GM19239 (cell line): ENCODE data around the gene KRTAP12-3.
"Not testable (repeated sequence)": the region's sequence is repeated elsewhere in the genome, so short reads cannot be mapped to it uniquely, and the experiment has no call there.

Source experiments
- DNase-seq: peaks from one replicate; pipeline ENCODE4 v3.0.0; 2011; ENCODE audit warnings: low spot score; ENCODE audit not compliant: insufficient read length
- FAIRE-seq: peaks from 2 replicates; lab custom pipeline; 2011; peaks lifted over from hg19 to GRCh38; lab: Jason Lieb, UNC

The KRTAP12-3 gene

GRCh38 chr21:44626673-44627143 is 31.0 kb upstream of the KRTAP12-3 start, which contains the start of gene KRTAP10-9:
TSS of gene KRTAP10-9 (plus strand) at chr21:44627093. CDS start at chr21:44627172, 79 bp downstream.
- DNase-seq (no peak), FAIRE-seq (no peak)

DNA sequence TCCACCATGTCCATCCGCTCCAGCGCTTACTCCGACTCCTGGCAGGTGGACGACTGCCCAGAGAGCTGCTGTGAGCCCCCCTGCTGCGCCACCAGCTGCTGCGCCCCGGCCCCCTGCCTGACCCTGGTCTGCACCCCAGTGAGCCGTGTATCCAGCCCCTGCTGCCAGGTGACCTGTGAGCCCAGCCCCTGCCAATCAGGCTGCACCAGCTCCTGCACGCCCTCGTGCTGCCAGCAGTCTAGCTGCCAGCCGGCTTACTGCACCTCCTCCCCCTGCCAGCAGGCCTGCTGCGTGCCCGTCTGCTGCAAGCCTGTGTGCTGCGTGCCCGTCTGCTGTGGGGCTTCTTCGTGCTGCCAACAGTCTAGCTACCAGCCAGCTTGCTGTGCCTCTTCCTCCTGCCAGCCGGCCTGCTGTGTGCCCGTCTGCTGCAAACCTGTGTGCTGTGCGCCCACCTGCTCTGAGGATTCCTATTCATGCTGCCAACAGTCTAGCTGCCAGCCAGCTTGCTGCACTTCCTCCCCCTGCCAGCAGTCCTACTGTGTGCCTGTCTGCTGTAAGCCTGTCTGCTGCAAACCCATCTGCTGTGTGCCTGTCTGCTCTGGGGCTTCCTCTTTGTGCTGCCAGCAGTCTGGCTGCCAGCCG is 30.4 kb upstream of the KRTAP12-3 start:
- not testable (repeated sequence) for DNase-seq, FAIRE-seq

- DNase-seq, FAIRE-seq: not testable (repeated sequence)
Observed at GRCh38 chr21:44627831-44628233, 29.9 kb upstream of the KRTAP12-3 start.

- no peak for FAIRE-seq
- DNase-seq: no peak
Observed at GRCh38 chr21:44628707-44629391, 28.9 kb upstream of the KRTAP12-3 start.

GRCh38 chr21:44630440-44630839 is 27.3 kb upstream of the KRTAP12-3 start:
- no peak for DNase-seq
- FAIRE-seq: no peak

DNA sequence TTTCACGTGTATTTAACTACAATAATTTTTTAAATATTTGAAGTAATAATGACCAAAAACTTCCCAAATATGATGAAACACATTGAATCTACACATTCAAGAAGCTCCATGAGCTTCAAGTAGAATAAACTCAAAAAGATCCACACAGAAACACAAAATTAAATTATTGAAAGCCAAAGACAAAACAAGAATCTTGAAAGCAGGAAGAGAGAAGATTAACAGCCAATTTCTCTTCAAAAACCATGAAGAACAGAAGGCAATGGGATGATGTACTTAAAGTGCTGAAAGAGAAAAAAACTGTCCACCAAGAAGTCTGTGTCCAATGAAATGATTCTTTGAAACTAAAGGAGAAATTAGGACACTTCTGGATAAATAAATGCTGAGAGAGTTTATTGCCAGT is 25.7 kb upstream of the KRTAP12-3 start:
- DNase-seq (no peak), FAIRE-seq (no peak)

GRCh38 chr21:44636209-44637017 is 21.3 kb upstream of the KRTAP12-3 start:
- FAIRE-seq (no peak), DNase-seq (no peak)

- no peak for FAIRE-seq
- DNase-seq: no peak
Observed at GRCh38 chr21:44637018-44637850, 20.5 kb upstream of the KRTAP12-3 start, which contains the start of gene KRTAP10-10. TSS of gene KRTAP10-10 (plus strand) at chr21:44637356. CDS start at chr21:44637418, 62 bp downstream.

DNA sequence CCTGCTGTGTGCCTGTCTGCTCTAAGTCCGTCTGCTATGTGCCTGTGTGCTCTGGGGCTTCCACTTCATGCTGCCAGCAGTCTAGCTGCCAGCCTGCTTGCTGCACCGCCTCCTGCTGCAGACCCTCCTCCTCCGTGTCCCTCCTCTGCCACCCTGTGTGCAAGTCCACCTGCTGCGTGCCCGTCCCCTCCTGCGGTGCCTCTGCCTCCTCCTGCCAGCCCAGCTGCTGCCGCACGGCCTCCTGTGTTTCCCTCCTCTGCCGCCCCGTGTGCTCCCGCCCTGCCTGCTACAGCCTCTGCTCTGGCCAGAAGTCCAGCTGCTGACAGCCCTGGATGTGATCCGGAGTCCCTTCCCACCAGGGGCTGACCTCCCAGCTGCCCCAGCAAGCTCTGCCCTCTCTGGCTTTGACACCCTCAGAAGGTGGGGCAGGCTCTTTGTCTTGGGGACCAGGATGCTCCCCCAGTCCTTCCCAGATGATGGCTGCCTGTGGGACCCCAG is 19.8 kb upstream of the KRTAP12-3 start:
- not testable (repeated sequence) for FAIRE-seq

DNA sequence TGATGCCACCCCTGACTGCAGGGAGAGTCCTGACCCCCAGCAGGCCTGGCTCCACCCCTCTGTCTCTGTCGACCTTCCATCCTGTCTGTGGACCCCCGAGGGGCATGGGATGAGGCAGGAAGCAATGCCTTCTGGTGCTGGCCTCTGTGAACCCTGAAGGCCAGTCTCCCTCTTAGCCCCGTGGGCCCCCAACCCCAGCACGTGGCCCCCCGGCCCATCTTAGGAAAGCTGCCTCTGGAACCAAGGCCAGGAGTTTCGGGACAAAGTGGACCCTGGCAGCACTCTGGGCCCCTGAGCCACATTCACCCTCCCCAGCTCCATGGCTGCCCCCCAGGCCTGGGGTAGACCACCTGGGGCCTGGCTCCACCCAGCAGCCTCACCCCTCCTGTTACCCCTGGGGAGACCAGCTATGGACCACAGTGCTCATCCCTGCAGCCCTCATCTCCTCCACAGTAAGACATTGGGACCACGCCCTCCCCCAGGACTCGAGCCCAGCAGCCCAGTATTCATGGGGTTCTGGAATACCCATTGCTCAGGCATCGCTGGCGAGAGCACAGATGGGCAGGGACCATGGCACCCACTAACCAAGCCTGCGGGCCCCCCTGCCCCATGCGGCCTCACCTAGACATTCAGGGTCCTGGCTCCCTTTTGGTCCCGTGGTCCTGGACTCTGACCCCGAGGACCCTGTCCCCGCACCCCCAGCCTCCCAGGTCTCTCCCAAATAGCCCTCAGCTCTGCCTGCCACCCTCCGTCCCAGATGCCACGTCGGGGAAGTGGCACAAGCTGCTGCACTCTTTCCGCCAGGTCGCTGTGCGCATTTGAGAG is 19.0 kb upstream of the KRTAP12-3 start:
- FAIRE-seq, DNase-seq: not testable (repeated sequence)

More for the DNA sequence above, 19.8 kb upstream of the KRTAP12-3 start:
- DNase-seq: not testable (repeated sequence)

GRCh38 chr21:44639331-44639655 is 18.4 kb upstream of the KRTAP12-3 start:
- FAIRE-seq (no peak), DNase-seq (no peak)

GRCh38 chr21:44640761-44641160 is 17.0 kb upstream of the KRTAP12-3 start:
- DNase-seq (no peak), FAIRE-seq (no peak)

DNA sequence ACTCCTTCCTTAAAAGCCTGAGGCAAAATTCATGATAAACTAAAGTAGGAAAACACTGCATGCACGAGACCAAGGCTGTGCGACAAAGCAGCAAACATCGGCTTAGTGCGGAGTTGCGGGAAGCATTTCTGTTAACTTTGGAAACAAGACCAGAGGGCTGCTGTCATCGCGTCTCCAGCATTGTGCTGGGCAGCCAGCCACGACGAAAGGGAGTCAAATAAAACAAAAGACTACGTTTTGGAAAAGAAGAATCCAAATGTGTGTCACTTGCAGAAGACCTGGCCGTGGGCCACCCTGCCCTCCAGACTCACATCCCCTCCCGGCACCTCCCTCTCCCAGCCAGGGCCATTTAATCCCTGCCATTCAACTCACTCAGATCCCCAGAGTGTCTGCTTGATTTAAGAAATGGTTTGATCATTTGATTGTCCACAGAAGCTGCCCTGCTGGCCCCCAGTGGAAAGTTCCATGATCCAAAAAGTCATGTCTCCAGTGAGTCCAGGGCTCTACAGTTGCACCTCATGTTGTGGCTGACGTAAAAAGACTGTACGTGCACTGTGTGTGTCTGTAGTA is 13.9 kb upstream of the KRTAP12-3 start:
- FAIRE-seq (no peak), DNase-seq (no peak)

DNA sequence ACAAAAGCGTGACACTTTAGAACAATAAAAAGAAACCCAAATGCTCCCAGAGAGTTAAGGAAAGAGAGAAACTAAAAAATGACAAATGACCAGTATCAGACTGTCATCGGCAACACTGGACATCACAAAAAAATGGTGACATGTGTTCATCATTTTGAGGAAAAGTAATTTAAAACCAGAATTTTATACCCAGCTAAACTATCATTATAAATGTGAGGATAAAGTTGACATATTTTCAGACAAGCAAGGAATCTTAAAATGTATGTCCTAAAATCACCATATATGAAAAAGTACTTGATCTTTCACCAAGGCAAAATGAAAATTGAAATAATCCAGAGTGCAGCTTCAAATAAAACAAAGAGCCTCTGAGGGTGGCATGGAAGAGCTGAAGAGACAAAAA is 12.9 kb upstream of the KRTAP12-3 start:
- no peak for FAIRE-seq

GRCh38 chr21:44646366-44647221 is 11.1 kb upstream of the KRTAP12-3 start, which contains the start of gene KRTAP10-11:
TSS of gene KRTAP10-11 (plus strand) at chr21:44646414. CDS start at chr21:44646459, 45 bp downstream.
- not testable (repeated sequence) for DNase-seq, FAIRE-seq

More for the DNA sequence above, 12.9 kb upstream of the KRTAP12-3 start:
- DNase-seq: no peak

- no peak for FAIRE-seq
- DNase-seq: no peak
Observed at GRCh38 chr21:44647222-44647552, 10.5 kb upstream of the KRTAP12-3 start.

GRCh38 chr21:44648557-44649311 is 9.0 kb upstream of the KRTAP12-3 start:
- DNase-seq (no peak), FAIRE-seq (no peak)
